Skeletal muscle satellite cell (primary cell): Measurements from ENCODE around the gene WEE1.
"Not testable (repeated sequence)": the region's sequence is repeated elsewhere in the genome, so short reads cannot be mapped to it uniquely, and the experiment has no call there.

ENCODE experiments used
- H3K27me3 ChIP-seq: 2 replicates; pipeline ENCODE4 v1.7.0; 2013; ENCODE audit warnings: low read length; ENCODE audit not compliant: control insufficient read depth, insufficient read depth
- H3K36me3 ChIP-seq: 2 replicates; pipeline ENCODE4 v1.7.0; 2013; ENCODE audit warnings: mild to moderate bottlenecking, control low read depth, low read length; ENCODE audit not compliant: insufficient read depth
- H3K4me1 ChIP-seq: 2 replicates; pipeline ENCODE4 v1.7.0; 2013; ENCODE audit warnings: low read length; ENCODE audit not compliant: control insufficient read depth, insufficient read depth
- H3K4me2 ChIP-seq: 2 replicates; pipeline ENCODE4 v1.7.0; 2013; ENCODE audit warnings: mild to moderate bottlenecking, low read length
- H3K4me3 ChIP-seq: 2 replicates; pipeline ENCODE4 v1.7.0; 2013; ENCODE audit warnings: low read length
- H3K9ac ChIP-seq: 2 replicates; pipeline ENCODE4 v1.7.0; 2013; ENCODE audit warnings: mild to moderate bottlenecking, low read depth, low read length, moderate library complexity
- H3K9me3 ChIP-seq: replicated peaks from 2 replicates; pipeline ENCODE4 v1.7.0; 2013; ENCODE audit warnings: mild to moderate bottlenecking, control low read depth, low read length

The WEE1 gene

GRCh38 chr11:9533736-9534473 lies 39.6 kb upstream of the WEE1 start:
- Histone ChIP-seq H3K4me1 (peaks cover 38% of the 10 kb centered on the region), H3K9ac (peak overlapping the region; percentile 24), H3K9me3 (no peaks in the 10 kb centered on the region), H3K4me3 (no peak overlapping the region), H3K27me3 (no peaks in the 10 kb centered on the region), H3K4me2 (peak overlapping the region; percentile 73), H3K36me3 (no peaks in the 10 kb centered on the region)

- Histone ChIP-seq H3K9me3 (no peaks in the 10 kb centered on the region), H3K9ac (peak overlapping the region; percentile 24), H3K4me3 (no peak overlapping the region), H3K4me2 (no peak overlapping the region), H3K36me3 (no peaks in the 10 kb centered on the region), H3K27me3 (no peaks in the 10 kb centered on the region), H3K4me1 (peaks cover 26% of the 10 kb centered on the region)
Measured at GRCh38 chr11:9535189-9535781, 38.2 kb upstream of the WEE1 start.

GRCh38 chr11:9538548-9538947 lies 34.9 kb upstream of the WEE1 start:
- no peaks in the 10 kb centered on the region for H3K9me3 ChIP-seq
- no peak overlapping the region for H3K4me3 ChIP-seq
- H3K36me3 ChIP-seq: no peaks in the 10 kb centered on the region
- no peaks in the 10 kb centered on the region for H3K27me3 ChIP-seq
- peaks cover 18% of the 10 kb centered on the region for H3K4me1 ChIP-seq
- H3K4me2 ChIP-seq: no peak overlapping the region
- H3K9ac ChIP-seq: no peak overlapping the region

- H3K9me3 ChIP-seq, H3K36me3 ChIP-seq, H3K27me3 ChIP-seq, H3K4me3 ChIP-seq, H3K4me1 ChIP-seq, H3K9ac ChIP-seq, H3K4me2 ChIP-seq: not testable (repeated sequence)
Measured at GRCh38 chr11:9549216-9549615, 24.3 kb upstream of the WEE1 start.

DNA sequence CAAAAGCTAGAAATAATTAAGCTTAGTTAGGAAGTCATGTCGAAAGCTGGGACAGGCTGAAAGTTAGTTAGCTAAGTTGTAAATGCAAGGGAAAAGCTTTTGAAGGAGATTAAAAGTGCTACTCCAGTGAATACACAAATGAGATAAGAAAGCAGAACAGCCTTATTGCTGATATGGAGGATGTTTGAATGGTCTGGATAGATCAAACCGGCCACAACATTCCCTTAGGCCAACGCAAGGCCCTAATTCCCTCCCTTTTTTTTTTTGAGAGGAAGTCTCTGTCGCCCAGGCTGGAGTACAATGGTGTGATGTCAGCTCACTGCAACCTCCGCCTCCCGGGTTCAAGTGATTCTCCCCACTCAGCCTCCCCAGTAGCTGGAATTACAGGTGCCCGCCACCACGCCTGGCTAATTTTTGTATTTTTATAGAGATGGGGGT lies 23.3 kb upstream of the WEE1 start:
- H3K4me3 ChIP-seq: no peak overlapping the region
- H3K9me3 ChIP-seq: no peaks in the 10 kb centered on the region
- H3K4me1 ChIP-seq: no peaks in the 10 kb centered on the region
- no peaks in the 10 kb centered on the region for H3K27me3 ChIP-seq
- no peak overlapping the region for H3K9ac ChIP-seq
- H3K4me2 ChIP-seq: no peak overlapping the region
- no peaks in the 10 kb centered on the region for H3K36me3 ChIP-seq

GRCh38 chr11:9561279-9561982 lies 12.0 kb upstream of the WEE1 start:
- Histone ChIP-seq H3K4me3 (no peak overlapping the region), H3K36me3 (no peaks in the 10 kb centered on the region), H3K4me2 (no peak overlapping the region), H3K4me1 (peaks cover 14% of the 10 kb centered on the region), H3K27me3 (no peaks in the 10 kb centered on the region), H3K9me3 (no peaks in the 10 kb centered on the region), H3K9ac (no peak overlapping the region)

GRCh38 chr11:9562716-9563115 lies 10.8 kb upstream of the WEE1 start:
- no peak overlapping the region for H3K4me3 ChIP-seq
- no peak overlapping the region for H3K9ac ChIP-seq
- H3K9me3 ChIP-seq: no peaks in the 10 kb centered on the region
- no peak overlapping the region for H3K4me2 ChIP-seq
- H3K36me3 ChIP-seq: no peaks in the 10 kb centered on the region
- H3K27me3 ChIP-seq: no peaks in the 10 kb centered on the region
- H3K4me1 ChIP-seq: peaks cover 26% of the 10 kb centered on the region

- no peak overlapping the region for H3K4me2 ChIP-seq
- H3K36me3 ChIP-seq: no peaks in the 10 kb centered on the region
- no peaks in the 10 kb centered on the region for H3K9me3 ChIP-seq
- H3K27me3 ChIP-seq: no peaks in the 10 kb centered on the region
- no peak overlapping the region for H3K9ac ChIP-seq
- peaks cover 31% of the 10 kb centered on the region for H3K4me1 ChIP-seq
- H3K4me3 ChIP-seq: no peak overlapping the region
Measured at GRCh38 chr11:9563196-9563730, 10.2 kb upstream of the WEE1 start.

DNA sequence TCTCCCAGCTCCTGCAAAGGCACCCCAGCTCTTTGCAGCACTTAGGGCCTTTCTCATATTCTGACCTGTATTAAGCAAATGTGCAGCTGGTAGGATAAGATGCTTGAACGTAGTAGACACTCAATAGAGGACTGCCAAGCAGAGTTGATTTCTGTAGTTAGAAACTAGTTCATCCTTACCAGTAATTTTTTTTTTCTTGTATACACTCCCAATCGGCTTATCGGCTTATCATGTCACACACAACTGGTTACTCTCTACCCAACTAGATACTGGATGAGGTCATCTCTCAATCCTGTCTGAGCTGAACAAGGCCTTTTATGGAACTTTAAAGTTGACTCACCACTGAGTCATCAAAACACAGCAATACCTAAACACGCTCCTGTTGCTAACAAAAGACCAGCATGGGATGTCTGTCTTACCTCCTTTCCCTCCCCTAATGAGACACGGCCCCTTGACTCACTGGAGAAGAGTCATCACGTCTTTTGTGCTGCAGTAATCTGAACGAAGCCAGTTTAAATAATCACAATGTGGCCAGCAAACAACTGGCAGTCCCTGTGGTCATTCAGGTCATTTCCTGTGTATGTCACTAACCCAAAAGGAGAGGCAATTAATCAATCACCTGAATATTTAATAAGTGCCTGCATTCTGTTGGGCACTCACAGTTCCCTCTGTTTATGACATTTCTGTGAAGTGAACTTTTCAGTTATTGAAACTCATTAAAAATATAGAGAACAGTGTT lies 7.5 kb upstream of the WEE1 start:
- Histone ChIP-seq H3K4me3 (no peak overlapping the region), H3K27me3 (no peaks in the 10 kb centered on the region), H3K4me2 (peak overlapping the region; percentile 66), H3K9me3 (no peaks in the 10 kb centered on the region), H3K36me3 (no peaks in the 10 kb centered on the region), H3K4me1 (peaks cover 55% of the 10 kb centered on the region), H3K9ac (peak overlapping the region; percentile 78)

DNA sequence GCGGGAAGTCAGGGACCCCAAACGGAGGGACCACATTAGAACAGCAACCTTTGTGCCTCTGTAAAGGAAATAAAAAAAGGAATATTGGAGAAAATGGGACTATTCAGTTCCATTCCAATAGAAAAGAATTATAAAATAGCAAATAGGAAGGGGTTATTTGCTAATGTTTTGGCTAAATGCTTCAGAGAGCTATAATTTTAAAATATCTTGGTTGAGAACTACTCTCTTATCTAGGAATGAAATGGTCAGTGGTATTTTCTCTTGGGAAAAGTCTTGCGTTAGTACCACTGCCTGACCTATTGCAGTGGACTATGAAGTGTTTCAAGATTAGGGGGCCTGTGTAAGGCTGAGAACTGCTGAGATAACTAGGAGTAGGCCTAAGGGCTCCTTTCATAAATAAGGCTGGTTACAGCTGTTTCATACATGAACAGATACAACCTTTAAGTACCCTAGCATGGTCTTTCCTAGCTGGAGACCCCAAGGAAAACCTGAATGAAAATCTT lies 6.9 kb upstream of the WEE1 start:
- H3K27me3 ChIP-seq: no peaks in the 10 kb centered on the region
- peak overlapping the region; percentile 8 for H3K4me2 ChIP-seq
- H3K4me3 ChIP-seq: no peak overlapping the region
- peaks cover 61% of the 10 kb centered on the region for H3K4me1 ChIP-seq
- H3K9me3 ChIP-seq: no peaks in the 10 kb centered on the region
- H3K9ac ChIP-seq: peak overlapping the region; percentile 78
- H3K36me3 ChIP-seq: no peaks in the 10 kb centered on the region

DNA sequence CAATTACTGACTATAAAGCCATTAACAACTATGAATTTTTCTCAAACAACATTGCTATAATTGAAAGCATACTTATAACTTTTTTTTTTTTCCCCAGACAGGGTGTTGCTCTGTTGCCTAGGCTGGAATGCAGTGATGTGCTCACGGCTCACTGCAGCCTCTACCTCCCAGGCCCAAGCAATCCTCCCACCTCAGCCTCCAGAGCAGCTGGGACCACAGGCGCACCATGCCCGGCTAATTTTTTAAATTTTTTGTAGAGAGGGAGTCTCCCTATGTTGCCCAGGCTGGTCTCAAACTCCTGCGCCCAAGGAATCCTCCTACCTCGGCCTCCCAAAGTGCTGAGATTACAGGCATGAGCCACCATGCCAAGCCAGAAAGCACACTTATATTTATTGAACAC lies 6.1 kb upstream of the WEE1 start:
- H3K4me3 ChIP-seq: no peak overlapping the region
- H3K4me2 ChIP-seq: no peak overlapping the region

More for the DNA sequence above, 6.1 kb upstream of the WEE1 start:
- Histone ChIP-seq H3K36me3 (no peaks in the 10 kb centered on the region), H3K9ac (peak overlapping the region; percentile 78), H3K27me3 (no peaks in the 10 kb centered on the region), H3K4me1 (peaks cover 69% of the 10 kb centered on the region), H3K9me3 (no peaks in the 10 kb centered on the region)
